H9 (cell line): ENCODE data around the gene ERI3. TPM values are rescaled to one million over a fixed set of nuclear protein-coding genes. Genes with fewer than 3 reads are reported as not detected.

Source experiments
- DNase-seq: peaks from one replicate; pipeline ENCODE4 v3.0.0-alpha.2; 2017
- H2AFZ ChIP-seq: one replicate; pipeline ENCODE4 v1.6.1; 2013; ENCODE audit warnings: mild to moderate bottlenecking, low read length, control low read depth, moderate library complexity
- H2AK5ac ChIP-seq: 2 replicates; pipeline ENCODE4 v1.6.1; 2013; ENCODE audit warnings: low read length, control low read depth, mixed read lengths; ENCODE audit not compliant: insufficient read length
- H2BK120ac ChIP-seq: one replicate; pipeline ENCODE4 v1.6.1; 2013; ENCODE audit warnings: low read depth, mild to moderate bottlenecking, low read length, control low read depth, inconsistent platforms; ENCODE audit not compliant: poor library complexity, severe bottlenecking
- H2BK12ac ChIP-seq: 2 replicates; pipeline ENCODE4 v1.6.1; 2013; ENCODE audit warnings: low read length, control low read depth, mixed read lengths, low read depth; ENCODE audit not compliant: insufficient read length
- H2BK15ac ChIP-seq: 2 replicates; pipeline ENCODE4 v1.6.1; 2013; ENCODE audit warnings: low read depth, low read length, control low read depth
- H2BK20ac ChIP-seq: one replicate; pipeline ENCODE4 v1.6.1; 2013; ENCODE audit warnings: low read depth, mild to moderate bottlenecking, low read length, control low read depth, inconsistent platforms; ENCODE audit not compliant: poor library complexity, severe bottlenecking
- H2BK5ac ChIP-seq: 2 replicates; pipeline ENCODE4 v1.6.1; 2013; ENCODE audit warnings: low read length, control low read depth, mixed read lengths; ENCODE audit not compliant: insufficient read length
- H3K14ac ChIP-seq: 2 replicates; pipeline ENCODE4 v1.6.1; 2013; ENCODE audit warnings: low read length, control low read depth; ENCODE audit not compliant: insufficient read depth
- H3K18ac ChIP-seq: 2 replicates; pipeline ENCODE4 v1.6.1; 2013; ENCODE audit warnings: low read depth, mild to moderate bottlenecking, mixed read lengths, low read length, control low read depth; ENCODE audit not compliant: insufficient read length
- H3K23ac ChIP-seq: 2 replicates; pipeline ENCODE4 v1.6.1; 2013; ENCODE audit warnings: low read length, control low read depth, mixed read lengths, low read depth; ENCODE audit not compliant: insufficient read length
- H3K23me2 ChIP-seq: 2 replicates; pipeline ENCODE4 v1.6.1; 2013; ENCODE audit warnings: low read depth, mild to moderate bottlenecking, mixed read lengths, low read length, control low read depth; ENCODE audit not compliant: insufficient read length, poor library complexity, severe bottlenecking
- H3K27ac ChIP-seq: 2 replicates; pipeline ENCODE4 v1.5.1; 2013; ENCODE audit warnings: low read length, control low read depth, mixed read lengths, low read depth; ENCODE audit not compliant: insufficient read length
- H3K27me3 ChIP-seq: 2 replicates; pipeline ENCODE4 v1.6.1; 2013; ENCODE audit warnings: low read length, control low read depth, inconsistent platforms; ENCODE audit not compliant: insufficient read depth
- H3K4ac ChIP-seq: 2 replicates; pipeline ENCODE4 v1.6.1; 2013; ENCODE audit warnings: low read depth, mild to moderate bottlenecking, control low read depth, inconsistent platforms, low read length, moderate library complexity
- H3K4me1 ChIP-seq: 2 replicates; pipeline ENCODE4 v1.6.1; 2013; ENCODE audit warnings: low read length, control low read depth, inconsistent platforms; ENCODE audit not compliant: insufficient read depth
- H3K4me2 ChIP-seq: 2 replicates; pipeline ENCODE4 v1.6.1; 2013; ENCODE audit warnings: low read length, control low read depth, mixed read lengths; ENCODE audit not compliant: insufficient read length, insufficient read depth
- H3K56ac ChIP-seq: 2 replicates; pipeline ENCODE4 v1.6.1; 2013; ENCODE audit warnings: low read depth, mild to moderate bottlenecking, mixed read lengths, low read length, control low read depth; ENCODE audit not compliant: insufficient read length
- H3K79me1 ChIP-seq: 2 replicates; pipeline ENCODE4 v1.6.1; 2013; ENCODE audit warnings: low read depth, mild to moderate bottlenecking, moderate library complexity, low read length, control low read depth, inconsistent platforms; ENCODE audit not compliant: insufficient read depth, poor library complexity, severe bottlenecking
- H3K79me2 ChIP-seq: 2 replicates; pipeline ENCODE4 v1.6.1; 2013; ENCODE audit warnings: low read length, control low read depth, inconsistent platforms; ENCODE audit not compliant: insufficient read depth
- H3K9ac ChIP-seq: 2 replicates; pipeline ENCODE4 v1.6.1; 2013; ENCODE audit warnings: low read length, control low read depth, mixed read lengths; ENCODE audit not compliant: insufficient read length; ENCODE audit errors: extremely low read depth
- H3K9me3 ChIP-seq: one replicate; pipeline ENCODE4 v1.6.1; 2013; ENCODE audit warnings: low read depth, low read length, inconsistent platforms; ENCODE audit not compliant: control insufficient read depth
- H3T11ph ChIP-seq: one replicate; pipeline ENCODE4 v1.6.1; 2013; ENCODE audit warnings: mild to moderate bottlenecking, low read length, control low read depth, inconsistent platforms
- H4K20me1 ChIP-seq: one replicate; pipeline ENCODE4 v1.6.1; 2013; ENCODE audit not compliant: control insufficient read depth, insufficient read length, insufficient read depth
- H4K5ac ChIP-seq: 2 replicates; pipeline ENCODE4 v1.6.1; 2013; ENCODE audit warnings: low read depth, mild to moderate bottlenecking, mixed read lengths, low read length, control low read depth; ENCODE audit not compliant: insufficient read length
- H4K8ac ChIP-seq: replicated peaks from 2 replicates; pipeline ENCODE4 v1.6.1; 2013; ENCODE audit warnings: low read length, control low read depth, mixed read lengths, low read depth; ENCODE audit not compliant: insufficient read length
- H4K91ac ChIP-seq: 2 replicates; pipeline ENCODE4 v1.6.1; 2013; ENCODE audit warnings: low read depth, mild to moderate bottlenecking, moderate library complexity, mixed read lengths, low read length, control low read depth; ENCODE audit not compliant: insufficient read length
- H3K27ac Mint-ChIP-seq, 3 experiments: 2 replicates in 2 of 3; 3 replicates in 1 of 3; pipeline ENCODE4 v1.8.0; 2020 to 2021; ENCODE audit warnings: mixed read lengths in 3 of 3, mild to moderate bottlenecking in 1 of 3, moderate library complexity in 1 of 3
- H3K27me3 Mint-ChIP-seq: 2 replicates; pipeline ENCODE4 v1.8.0; 2021; ENCODE audit warnings: low read depth, mild to moderate bottlenecking, moderate library complexity, mixed read lengths
- H3K36me3 Mint-ChIP-seq, 3 experiments: 2 replicates in 2 of 3; 3 replicates in 1 of 3; pipeline ENCODE4 v1.8.0; 2020 to 2021; ENCODE audit warnings: low read depth in 3 of 3, mixed read lengths in 3 of 3; ENCODE audit not compliant: insufficient read depth in 1 of 3
- H3K4me1 Mint-ChIP-seq, 2 experiments: 2 replicates each; pipeline ENCODE4 v1.8.0; 2020; ENCODE audit warnings: mixed read lengths in 2 of 2
- H3K4me3 Mint-ChIP-seq, 2 experiments: 2 replicates in 1 of 2; 3 replicates in 1 of 2; pipeline ENCODE4 v1.8.0; 2020 to 2021; ENCODE audit warnings: mild to moderate bottlenecking in 2 of 2, mixed read lengths in 2 of 2, moderate library complexity in 1 of 2
- H3K9me3 Mint-ChIP-seq, 2 experiments: 2 replicates in 1 of 2; 3 replicates in 1 of 2; pipeline ENCODE4 v1.8.0; 2020; ENCODE audit warnings: mild to moderate bottlenecking in 2 of 2, mixed read lengths in 2 of 2, moderate library complexity in 1 of 2
- CTCF ChIP-seq: fragments of 200-600 bp; sonication (generic); conservative IDR thresholded peaks from 3 replicates; pipeline ENCODE4 v1.8.0; 2021; ENCODE audit warnings: antibody characterized with exemption, mild to moderate bottlenecking
- WGBS: extraction: QIAGEN DNeasy Blood & Tissue Kit; methylation state at CpG from one replicate; pipeline ENCODE4 v1.1.7; 2013; ENCODE audit warnings: missing lambda C conversion rate, low lambda C conversion rate, mixed read lengths; ENCODE audit not compliant: insufficient read length; ENCODE audit errors: extremely low coverage; 5-methylcytosine and 5-hydroxymethylcytosine counted together
- total RNA-seq: library from RNA; stranded (reverse); gene quantifications from 2 replicates; pipeline ENCODE4 v1.2.1, GENCODE V29; 2021

ERI3 gene
- total RNA-seq, 1 experiment from 2014 or later = 61.6 TPM

DNA sequence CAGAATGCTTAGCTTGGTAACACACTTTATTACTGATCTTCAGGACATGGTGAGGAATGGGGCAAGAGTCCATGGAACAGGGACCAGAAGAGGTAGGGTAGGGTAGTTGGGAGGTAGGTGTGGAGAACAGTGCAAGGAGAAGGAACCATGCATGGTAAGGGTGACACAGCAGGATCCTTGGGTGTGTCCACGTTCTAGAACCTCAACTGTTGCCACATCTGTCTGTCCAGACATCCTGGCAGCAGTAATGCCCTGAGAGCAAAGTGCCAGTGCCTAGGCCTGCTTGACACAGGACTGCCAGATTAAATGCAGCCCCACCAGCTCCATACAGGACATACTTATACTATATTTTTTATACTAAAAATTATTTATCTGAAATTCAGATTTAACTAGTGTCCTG is 127.8 kb downstream of the ERI3 start:
- no peak overlapping the region for H2BK5ac ChIP-seq
- no peaks in the 10 kb centered on the region for H3K4me1 ChIP-seq
- no peak overlapping the region for H3K56ac ChIP-seq
- no peaks in the 10 kb centered on the region for H3K23me2 ChIP-seq
- Mint-ChIP-seq H3K4me3 (no peak overlapping the region), H3K36me3 (peaks cover 53 to 56% (median 56%) of the 10 kb centered on the region in 3 experiments), H3K27ac (no peak overlapping the region), H3K27me3 (peaks cover 6% of the 10 kb centered on the region), H3K9me3 (peaks cover 25 to 43% of the 10 kb centered on the region in 2 experiments), H3K4me1 (no peaks in the 10 kb centered on the region)
- H3K4ac ChIP-seq = no peak overlapping the region
- H3K23ac ChIP-seq = no peak overlapping the region
- WGBS = no CpG with 5 or more reads among the region's 1 CpG
- no peak for TF ChIP-seq CTCF
- no peak overlapping the region for H2AFZ ChIP-seq
- H2BK15ac ChIP-seq = no peak overlapping the region
- DNase-seq = no peak
- H2BK12ac ChIP-seq = no peak overlapping the region
- no peak overlapping the region for H4K8ac ChIP-seq
- H3T11ph ChIP-seq = no peak overlapping the region
- no peak overlapping the region for H2AK5ac ChIP-seq
- H2BK120ac ChIP-seq = no peak overlapping the region
- no peak overlapping the region for H4K5ac ChIP-seq
- peaks cover 19% of the 10 kb centered on the region for H3K9me3 ChIP-seq
- H4K91ac ChIP-seq = no peak overlapping the region
- no peak overlapping the region for H3K9ac ChIP-seq
- no peaks in the 10 kb centered on the region for H3K79me2 ChIP-seq
- no peaks in the 10 kb centered on the region for H4K20me1 ChIP-seq
- no peak overlapping the region for H2BK20ac ChIP-seq
- no peak overlapping the region for H3K14ac ChIP-seq
- H3K27me3 ChIP-seq = no peaks in the 10 kb centered on the region
- no peak overlapping the region for H3K18ac ChIP-seq
- H3K4me2 ChIP-seq = no peak overlapping the region
- no peaks in the 10 kb centered on the region for H3K79me1 ChIP-seq
- no peak overlapping the region for H3K27ac ChIP-seq
